HG02943 (cell line): ENCODE measurements around the gene ZNF775.

Experiments
- ATAC-seq: cut with Tn5 transposase; IDR thresholded peaks from one replicate; pipeline ENCODE4 v1.9.1; 2021; ENCODE audit warnings: mild to moderate bottlenecking, low read depth, moderate library complexity; ENCODE audit not compliant: unreplicated experiment

ZNF775 gene

DNA sequence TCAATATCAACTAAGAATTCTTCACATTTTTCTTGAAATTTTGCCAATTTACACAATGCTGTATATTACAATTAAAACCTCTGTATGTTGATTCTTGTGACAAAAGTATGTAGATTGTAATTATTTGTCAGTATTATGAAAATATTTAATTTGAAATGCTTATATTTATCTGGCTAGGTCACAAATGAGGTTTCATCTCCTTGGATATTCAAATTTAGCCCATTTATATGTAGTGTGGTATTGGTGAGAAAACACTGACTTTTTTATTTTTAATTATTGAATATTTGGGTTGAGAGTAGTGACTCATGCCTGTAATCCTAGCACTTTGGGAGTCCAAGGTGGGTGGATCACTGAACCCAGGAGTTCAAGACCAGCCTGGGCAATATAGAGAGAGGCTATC is 34.8 kb upstream of the ZNF775 start:
- ATAC-seq = no peak

DNA sequence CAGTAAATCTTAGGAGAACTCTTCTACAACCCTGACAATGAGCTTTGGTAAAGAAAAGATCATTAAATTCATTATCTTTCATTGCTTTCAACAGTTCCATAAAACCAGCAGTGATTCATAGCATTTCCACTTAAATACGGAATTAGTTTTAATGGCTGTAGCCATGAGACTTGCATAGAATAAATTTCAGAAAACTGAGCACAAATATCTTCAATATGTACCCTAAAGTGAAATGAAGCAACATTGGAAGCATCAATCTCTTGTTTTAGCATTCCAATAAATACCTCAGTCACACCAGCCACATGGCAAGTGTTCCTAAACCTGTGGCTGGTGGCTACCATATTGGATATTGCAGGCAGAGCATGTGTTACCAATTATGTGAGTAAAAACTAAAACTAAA is 34.1 kb upstream of the ZNF775 start:
- ATAC-seq = no peak

DNA sequence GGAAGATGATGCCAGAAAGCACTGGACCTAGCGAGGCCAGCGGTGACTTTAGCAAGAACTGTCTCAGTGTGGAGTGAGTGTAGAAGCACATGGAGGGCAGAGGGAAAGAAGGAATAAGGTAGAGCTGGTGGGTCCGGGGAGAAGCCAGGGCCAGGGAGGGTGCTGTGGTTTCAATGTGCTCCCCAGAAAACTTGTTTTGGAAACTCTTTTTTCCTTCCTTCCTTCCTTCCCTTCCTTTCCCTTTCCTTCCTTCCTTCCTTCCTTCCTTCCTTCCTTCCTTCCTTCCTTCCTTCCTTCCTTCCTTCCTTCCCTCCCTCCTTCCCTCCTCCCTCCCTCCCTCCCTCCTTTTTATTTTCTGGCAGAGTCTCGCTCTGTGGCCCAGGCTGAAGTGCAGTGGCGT is 32.2 kb upstream of the ZNF775 start:
- no peak for ATAC-seq

DNA sequence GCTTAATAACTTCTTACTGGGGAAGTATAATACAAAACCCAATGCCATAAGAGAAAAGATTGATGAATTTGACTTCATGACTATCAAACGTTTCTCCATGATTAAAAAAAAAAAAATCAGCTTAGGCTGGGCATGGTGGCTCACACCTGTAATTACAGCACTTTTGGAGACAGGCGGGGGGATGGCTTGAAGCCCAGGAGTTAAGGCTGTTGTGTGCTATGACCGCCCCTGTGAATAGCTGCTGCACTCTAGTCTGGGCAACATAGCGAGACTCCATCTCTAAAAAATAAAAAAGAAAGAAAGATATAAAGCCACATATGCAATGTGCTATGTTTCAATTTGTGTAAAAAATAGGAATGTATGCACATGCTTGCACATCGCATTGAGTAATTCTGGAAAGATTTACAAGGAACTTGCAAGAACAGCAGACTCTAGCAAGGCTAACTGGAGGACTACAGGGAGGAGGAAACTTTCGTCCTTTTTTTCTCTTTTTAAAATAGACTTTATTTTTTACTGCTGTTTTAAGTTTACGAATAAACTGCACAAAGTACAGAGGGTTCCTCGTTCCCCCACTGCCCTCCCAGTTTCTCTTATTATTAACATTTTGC is 27.4 kb upstream of the ZNF775 start:
- no peak for ATAC-seq

DNA sequence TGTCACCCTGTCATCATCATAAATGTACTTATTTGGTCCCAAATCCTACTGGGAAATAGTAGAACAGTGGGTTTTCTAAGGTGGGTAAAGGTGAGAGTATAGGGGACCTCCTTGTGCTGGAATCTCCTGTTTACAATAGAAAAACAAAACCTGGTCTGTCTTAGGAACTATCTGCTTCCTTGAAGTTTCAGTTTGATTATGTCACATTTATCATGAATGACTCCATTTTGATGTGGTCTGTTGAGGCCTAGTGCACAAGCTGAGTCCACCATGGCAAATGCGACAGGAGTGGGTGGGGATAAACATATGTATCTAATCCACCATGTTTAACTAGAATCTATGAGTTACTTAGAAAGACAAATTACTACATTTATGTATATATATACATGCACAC is 23.5 kb upstream of the ZNF775 start:
- ATAC-seq = no peak

DNA sequence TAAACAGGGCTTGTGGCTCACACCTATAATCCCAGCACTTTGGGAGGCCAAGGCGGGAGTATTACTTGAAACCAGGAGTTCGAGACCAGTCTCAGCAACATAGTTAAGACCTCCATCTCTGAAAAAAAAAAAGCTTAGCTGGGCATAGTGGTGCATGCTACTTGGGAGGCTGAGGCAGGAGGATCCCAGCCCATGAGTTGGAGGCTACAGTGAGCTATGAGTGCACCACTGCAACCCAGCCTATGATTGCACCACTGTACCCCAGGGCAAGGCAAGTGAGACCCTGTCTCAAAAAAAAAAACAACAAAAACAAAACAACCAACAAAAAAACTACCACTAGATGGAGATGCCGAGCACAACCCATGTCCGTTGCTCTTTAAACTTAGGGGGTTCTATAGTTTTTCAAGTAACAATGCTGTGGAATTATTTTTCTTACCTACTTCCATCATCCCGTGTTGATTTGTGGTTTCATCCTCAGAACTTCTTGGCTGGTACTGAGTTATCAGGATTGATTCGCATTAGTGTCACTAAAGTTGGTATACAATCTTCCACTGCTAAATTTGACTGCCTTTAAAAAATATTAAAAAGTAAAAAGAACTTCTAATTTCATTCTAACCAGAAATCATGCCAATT is 22.7 kb upstream of the ZNF775 start:
- ATAC-seq = no peak

DNA sequence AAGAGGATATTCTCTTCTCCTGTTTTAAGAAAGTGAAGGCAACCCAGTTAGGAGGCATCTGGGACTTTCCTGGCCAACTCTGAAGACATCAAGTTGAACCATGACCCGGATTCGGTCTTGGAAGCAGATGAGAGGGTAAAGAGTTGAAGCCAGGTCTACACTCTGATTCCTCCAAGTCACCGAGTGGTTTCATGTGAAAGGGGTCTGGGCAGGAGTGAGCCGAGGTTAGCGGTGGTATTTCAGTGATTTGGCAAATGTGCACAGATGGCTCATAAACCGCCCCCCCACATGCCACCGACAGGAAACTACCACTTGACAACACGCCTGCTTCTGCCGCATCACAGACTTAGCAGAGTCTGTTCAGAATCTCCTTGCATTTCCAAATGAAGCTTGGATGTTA is 21.9 kb upstream of the ZNF775 start:
- ATAC-seq = peak; percentile 71

DNA sequence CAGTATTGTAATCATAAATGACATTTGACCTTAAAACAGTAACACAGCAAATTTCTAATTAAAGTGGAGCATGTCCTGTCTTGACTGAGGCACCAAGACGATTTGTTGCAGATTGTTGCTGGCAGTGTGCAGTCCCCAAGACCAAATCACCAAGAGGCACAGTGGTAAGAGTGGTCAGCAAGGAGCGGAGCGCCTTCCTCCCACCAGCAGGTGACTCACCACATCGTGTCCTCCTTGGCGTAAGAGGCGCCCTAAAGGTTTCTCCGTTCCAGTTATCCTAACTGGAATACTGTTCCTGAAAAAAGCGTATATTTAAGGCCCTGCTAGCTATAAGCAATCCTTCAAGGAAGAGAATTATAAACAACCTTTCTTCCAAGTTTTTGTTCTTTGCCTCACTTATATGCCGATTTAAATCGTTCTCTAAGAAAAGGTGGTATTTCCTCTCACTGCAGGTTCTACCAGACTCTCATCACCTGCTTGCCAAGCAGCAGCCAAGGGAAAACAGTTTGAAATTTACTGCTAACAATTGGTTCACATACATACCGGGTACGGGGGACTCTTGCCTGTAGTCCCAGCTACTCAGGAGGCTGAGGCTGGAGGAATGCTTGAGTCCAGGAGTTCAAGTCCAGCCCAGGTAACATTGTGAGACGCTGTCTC is 21.2 kb upstream of the ZNF775 start:
- ATAC-seq = peak; percentile 40

DNA sequence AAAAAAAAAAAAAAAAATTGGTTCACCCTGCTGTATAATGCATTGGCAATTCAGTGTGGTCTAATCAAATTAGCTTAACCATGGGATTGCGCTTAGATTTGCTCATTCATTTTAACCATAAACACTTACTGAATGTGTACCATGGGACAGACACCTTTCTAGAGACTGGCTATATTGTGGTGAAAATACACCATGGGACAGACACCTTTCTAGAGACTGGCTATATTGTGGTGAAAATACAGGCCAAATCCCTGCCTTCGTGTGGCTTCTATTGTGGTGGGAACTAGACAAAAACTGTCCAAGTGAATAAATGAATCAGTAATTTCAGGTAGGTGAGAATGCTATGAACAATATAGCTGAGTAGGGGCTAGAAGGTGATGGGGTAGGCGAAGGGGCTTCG is 20.7 kb upstream of the ZNF775 start:
- ATAC-seq = no peak

DNA sequence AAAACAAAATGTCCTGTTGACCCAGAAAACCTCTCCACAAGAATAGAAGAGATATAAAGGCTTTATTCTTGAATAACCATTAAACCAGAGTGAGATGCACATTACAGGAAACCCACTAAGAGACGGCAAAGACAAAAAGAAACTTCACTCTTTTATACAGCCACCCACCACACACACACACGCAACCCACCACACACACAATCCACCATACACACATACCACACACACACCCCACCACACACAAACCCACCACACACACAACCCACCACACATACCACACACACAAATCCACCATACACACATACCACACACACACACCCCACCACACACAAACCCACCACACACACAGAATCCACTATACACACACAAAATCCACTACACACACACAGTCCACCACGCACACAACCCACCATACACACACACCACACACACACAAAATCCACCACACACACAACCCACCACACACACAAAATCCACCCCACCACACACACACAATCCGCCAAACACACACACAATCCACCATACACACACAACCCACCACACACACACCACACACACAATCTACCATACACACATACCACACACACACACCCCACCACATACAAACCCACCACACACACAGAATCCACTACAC is 20.0 kb upstream of the ZNF775 start:
- no peak for ATAC-seq

DNA sequence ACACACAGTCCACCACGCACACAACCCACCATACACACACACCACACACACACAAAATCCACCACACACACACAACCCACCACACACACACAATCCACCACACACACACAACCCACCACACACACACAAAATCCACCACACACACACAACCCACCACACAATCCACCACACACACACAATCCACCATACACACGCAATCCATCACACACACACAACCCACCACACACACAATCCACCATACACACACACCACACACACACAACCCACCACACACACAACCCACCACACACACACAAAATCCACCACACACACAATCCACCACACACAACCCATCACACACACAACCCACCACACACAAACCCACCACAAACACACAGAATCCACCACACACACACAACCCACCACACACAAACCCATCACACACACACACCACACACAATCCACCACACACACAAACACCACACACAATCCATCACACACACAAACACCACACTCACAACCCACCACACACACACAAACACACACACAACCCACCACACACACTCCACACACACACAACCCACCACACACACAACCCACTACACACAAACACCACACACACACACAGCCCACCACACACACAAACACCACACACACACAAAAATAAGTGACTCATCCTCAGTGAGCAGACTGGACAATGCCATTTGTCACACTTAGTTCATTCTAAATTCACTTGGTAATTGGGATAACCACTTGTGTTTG is 19.3 kb upstream of the ZNF775 start:
- ATAC-seq = no peak

DNA sequence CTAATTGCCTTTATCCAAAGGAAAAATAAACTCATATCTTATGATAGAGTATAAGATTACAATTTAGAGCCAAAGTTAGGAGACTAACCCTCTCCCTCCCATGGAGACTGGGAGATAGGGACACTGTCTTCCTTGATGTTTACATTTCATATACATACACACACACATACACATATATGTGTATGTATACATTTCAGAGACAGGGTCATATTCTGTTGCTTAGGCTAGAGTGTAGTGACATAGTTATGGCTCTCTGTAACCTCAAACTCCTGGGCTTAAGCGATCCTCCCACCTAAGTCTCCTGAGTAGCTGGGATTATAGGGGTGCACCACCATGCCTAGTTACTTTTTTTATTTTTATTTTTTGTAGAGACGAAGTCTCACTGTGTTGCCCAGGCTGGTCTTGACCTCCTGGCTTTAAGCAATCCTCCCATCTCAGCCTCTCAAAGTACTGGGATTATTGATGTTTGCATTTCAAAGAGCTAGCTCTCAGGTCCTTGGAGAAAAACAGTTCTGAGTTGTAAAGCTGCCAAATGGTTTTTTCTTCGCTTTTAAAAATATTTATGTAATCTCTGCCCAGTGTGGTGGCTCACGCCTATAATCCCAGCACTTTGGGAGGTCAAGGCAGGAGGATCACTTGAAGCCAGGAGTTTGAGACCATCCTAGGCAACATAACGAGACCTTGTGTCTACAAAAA is 18.6 kb upstream of the ZNF775 start:
- ATAC-seq = no peak

DNA sequence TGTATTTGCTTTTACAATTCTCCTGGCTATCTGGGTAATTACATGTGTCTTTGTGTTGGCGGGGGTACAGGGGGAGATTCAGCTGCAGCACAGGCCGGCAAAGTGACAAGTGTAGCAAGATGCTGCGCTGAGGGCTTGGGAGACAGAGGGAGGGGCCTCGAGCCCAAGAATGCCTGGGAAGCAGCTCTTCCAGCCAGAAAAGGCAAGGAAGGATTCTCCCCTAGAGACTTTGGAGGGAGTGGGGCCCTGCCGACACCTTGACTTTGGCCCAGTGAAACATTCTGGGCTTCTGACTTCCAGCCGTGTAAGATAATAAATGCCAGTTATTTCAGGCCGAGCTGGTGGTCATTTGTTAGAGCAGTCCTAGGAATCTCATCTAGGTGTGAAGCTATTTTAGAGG is 17.7 kb upstream of the ZNF775 start:
- ATAC-seq = no peak

DNA sequence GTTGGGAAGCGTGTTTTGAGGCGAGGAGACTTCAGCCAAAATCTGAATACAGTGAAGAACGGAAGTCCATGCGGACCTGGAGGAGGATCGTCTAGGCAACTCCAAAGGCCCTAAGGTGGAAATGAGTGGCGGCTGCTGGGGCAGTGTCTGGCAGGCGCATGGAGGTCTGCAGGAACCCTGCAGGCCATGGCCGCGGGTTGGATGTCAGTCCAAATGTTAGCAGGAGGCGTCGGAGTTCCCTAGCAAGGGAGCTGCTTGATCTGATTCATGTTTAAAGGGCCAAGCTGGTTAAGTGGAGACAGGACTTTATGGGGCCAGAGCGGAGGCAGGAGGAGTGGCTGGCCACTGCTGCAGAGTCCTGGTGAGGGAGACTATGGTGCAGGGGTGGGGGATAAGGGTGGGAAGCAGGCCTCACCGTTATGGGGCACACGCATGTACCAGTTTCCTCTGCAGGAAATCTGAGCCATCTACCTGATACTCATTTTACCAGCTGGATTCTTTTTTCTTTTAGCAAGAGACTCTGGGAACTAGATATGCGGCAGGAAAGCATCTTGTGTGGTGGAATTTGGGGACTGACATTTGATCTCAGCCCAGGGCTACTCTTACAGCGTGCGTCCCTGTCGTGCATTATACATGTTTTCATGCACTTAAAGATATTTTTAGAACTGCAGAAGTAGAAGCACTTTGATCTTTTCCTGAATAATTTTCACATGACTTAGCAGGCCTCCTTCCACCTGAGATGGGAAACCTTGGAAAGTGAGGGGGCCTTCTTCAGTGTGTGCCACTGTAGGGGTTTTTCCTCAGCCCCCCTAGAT is 17.1 kb upstream of the ZNF775 start:
- ATAC-seq = no peak

DNA sequence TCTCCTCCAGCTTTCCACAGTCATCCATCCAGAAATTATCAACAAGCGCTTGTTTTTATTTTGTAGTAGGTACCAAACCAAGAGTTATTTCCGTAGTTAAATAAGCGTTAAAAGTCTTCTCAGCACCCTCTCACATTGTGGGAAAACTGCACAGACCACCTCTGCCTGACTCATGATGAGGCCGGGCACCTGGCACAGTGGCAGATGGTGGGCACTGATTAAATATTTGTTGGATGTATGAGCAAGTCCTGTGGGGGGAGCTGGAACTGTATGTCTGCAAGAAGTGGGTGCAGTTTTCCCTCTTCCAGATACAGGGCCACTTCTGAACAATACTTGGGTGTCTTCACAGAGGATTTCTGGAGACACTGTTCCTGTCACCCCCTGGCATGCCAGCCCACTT is 15.8 kb upstream of the ZNF775 start:
- no peak for ATAC-seq

DNA sequence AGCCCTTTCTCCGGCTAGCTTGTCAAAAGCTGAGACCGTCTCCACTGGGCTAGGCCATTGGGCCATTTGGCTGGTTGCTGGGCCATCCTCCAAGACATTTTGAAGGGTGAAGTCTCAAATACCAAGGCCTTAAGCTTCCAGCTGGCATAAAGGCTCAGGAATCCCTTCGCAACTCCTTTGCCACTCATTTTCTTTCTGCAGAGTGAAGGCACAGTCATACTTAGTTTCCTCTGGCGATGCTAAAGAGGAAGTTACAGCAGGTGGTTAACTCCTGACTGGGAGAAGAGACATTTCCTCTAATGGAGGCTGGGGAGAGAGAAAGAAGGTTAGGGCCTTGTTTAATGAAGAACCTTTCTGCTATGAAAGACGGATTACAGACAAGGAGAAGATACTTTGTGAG is 15.3 kb upstream of the ZNF775 start:
- ATAC-seq = no peak

DNA sequence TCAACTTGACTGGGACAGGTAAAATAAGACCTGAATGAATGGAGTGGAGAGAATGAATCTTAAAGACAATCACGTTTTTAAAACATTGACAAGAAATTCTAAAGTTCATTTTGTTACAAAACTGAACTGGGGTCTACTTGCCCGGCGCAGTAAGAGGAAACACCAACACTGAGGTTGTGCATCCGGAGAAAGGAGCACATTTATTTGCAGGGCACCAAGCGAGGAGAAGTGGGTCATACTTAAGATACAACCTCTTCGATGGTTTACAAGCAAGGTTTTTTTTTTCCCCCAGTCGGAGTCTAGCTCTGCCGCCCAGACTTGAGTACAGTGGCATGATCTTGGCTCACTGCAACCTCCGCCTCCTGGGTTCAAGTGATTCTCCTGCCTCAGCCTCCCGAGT is 13.9 kb upstream of the ZNF775 start:
- ATAC-seq = no peak

DNA sequence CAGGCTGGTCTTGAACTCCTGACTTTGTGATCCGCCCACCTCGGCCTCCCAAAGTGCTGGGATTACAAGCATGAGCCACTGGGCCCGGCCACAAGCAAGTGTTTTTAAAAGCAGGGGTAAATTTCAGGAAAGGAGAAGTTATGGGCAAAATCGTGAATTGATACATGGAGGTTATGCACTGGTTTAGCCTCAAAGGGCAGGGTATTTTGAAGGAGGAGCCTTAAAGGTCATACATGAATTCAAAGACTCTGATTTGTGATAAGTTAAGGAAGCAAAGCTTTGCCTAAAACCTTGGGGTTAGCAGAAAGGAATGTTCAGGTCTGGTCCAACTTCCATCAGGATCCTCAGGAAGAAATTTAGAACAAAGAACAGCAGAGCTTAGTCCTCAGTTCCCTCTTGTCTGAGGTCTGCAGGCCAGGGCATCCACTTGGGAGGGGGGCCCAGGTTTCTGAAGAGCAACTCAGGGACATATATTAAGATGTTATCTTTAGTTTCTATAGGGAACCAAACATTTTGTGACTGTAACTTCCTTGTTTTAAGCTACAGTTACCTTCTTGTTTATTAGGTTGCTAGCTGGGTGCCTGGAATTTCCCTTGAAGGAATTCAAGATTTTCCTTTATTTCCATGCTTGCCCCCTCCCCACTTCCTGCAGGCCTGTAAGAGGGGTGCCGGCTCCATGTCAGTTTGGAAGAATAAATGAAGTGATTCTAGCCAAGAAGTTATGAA is 13.3 kb upstream of the ZNF775 start:
- ATAC-seq = no peak

DNA sequence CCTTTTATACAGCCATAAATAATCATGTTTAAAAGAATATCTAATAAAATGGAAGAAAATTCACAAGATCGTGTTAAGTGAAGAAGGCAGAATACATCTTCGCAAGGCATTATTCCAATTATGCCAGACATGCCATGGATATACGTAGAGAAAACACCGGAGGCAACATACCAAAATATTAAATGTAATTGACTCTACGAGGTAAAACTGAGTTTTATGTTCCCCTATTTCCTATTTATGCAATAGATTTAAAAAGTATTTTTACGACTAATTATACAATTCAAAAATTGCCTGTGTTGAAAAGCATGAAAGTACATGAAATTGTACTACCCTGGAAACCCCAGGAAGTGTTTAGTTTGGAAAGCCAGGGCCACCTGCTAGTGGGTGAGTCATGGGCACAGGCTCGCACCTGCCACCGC is 11.4 kb upstream of the ZNF775 start:
- no peak for ATAC-seq
